Testis (tissue), 3 donors: ENCODE measurements around the gene STX19. TPM values are rescaled to one million over a fixed set of nuclear protein-coding genes. Genes with fewer than 3 reads are reported as not detected.
A peak's percentile ranks its signal among the peaks of the same experiment; 100 is the strongest.

Source experiments
- DNase-seq: peaks from one replicate; pipeline ENCODE4 v3.0.0-alpha.2; 2019
- H3K27ac ChIP-seq, 2 donors: fragments of 200-600 bp; sonication (generic); one replicate each; pipeline ENCODE4 v1.5.1; 2019
- H3K27me3 ChIP-seq: fragments of 200-600 bp; sonication (generic); one replicate; pipeline ENCODE4 v1.5.1; 2019
- H3K36me3 ChIP-seq: fragments of 200-600 bp; sonication (generic); one replicate; pipeline ENCODE4 v1.5.1; 2017; ENCODE audit warnings: low read depth; ENCODE audit errors: missing control alignments
- H3K4me1 ChIP-seq: fragments of 200-600 bp; sonication (generic); one replicate; pipeline ENCODE4 v1.5.1; 2019
- H3K4me3 ChIP-seq, 2 donors: fragments of 200-600 bp; sonication (generic); one replicate each; pipeline ENCODE4 v1.5.1; 2017 to 2019
- H3K9me3 ChIP-seq: fragments of 200-600 bp; sonication (generic); one replicate; pipeline ENCODE4 v1.5.1; 2017
- CTCF ChIP-seq, 3 experiments: fragments of 450-650 bp in 2 of 3; fragments of 200-600 bp in 1 of 3; sonication (generic) in 1 of 3; IDR thresholded peaks; one replicate each; pipeline ENCODE4 v1.5.1; 2016 to 2019; ENCODE audit warnings: antibody characterized with exemption in 3 of 3, mild to moderate bottlenecking in 2 of 3, moderate library complexity in 1 of 3
- POLR2A ChIP-seq: fragments of 450-650 bp; IDR thresholded peaks from one replicate; pipeline ENCODE4 v1.6.1; 2017; ENCODE audit warnings: antibody characterized with exemption, mild to moderate bottlenecking, moderate library complexity
- WGBS, 2 donors: methylation state at CpG; one replicate each; pipeline ENCODE4 v1.1.5; 2018; 5-methylcytosine and 5-hydroxymethylcytosine counted together
- intact Hi-C: fragments of 100-400 bp; cut with DNase I; formaldehyde crosslinking; loops from one replicate; pipeline ENCODE4 v1.15.1; 2023; ENCODE audit warnings: low total_unique reads
- polyA plus RNA-seq: library from polyadenylated mRNA; stranded (reverse); fragments of 350-450 nt; fragmentation: Illumina TruSeq; extraction: RNeasy Lipid Tissue Mini Kit (QIAGEN cat#74804); gene quantifications from one replicate; pipeline ENCODE4 v1.2.3, GENCODE V29; 2014; ENCODE audit warnings: low read depth, low replicate concordance; ENCODE audit not compliant: insufficient read depth
- total RNA-seq, 2 donors: library from RNA; depleted of rRNA; stranded (reverse); fragments of >200 nt; gene quantifications; one replicate each; pipeline ENCODE4 v1.2.3, GENCODE V29; 2016

Gene STX19
- total and polyA plus RNA-seq, 3 donors from 2014 or later = 0.29 TPM; not detected in 2

- no peaks in the 10 kb centered on the region for H3K36me3 ChIP-seq
- no peaks in the 10 kb centered on the region for H3K9me3 ChIP-seq
- TF ChIP-seq POLR2A (no peak), CTCF (IDR thresholded peaks at IDR 0.05) (no peak)
- intact Hi-C loops = loop anchor here (5.0 kb wide), 1 partner anchor 65 kb away; no protein-coding TSS in a partner anchor
- DNase-seq = no peak
- H3K27ac ChIP-seq = peak overlapping the region; percentile 38 to 55
- H3K4me3 ChIP-seq = no peak overlapping the region
- peaks cover 7% of the 10 kb centered on the region for H3K4me1 ChIP-seq
- no peaks in the 10 kb centered on the region for H3K27me3 ChIP-seq
- WGBS, 2 donors = 87 to 90% methylated on average over 3 of the region's 3 CpGs
These were observed 26.4 kb downstream of the STX19 start for GRCh38 chr3:94001827-94002495.

- intact Hi-C loops = loop anchor here (5.0 kb wide), 1 partner anchor 66 kb away; no protein-coding TSS in a partner anchor
- H3K27me3 ChIP-seq = no peaks in the 10 kb centered on the region
- DNase-seq = no peak
- no peak for TF ChIP-seq CTCF (IDR thresholded peaks at IDR 0.05)
- TF ChIP-seq POLR2A = no peak
- H3K27ac ChIP-seq = peak overlapping the region; percentile 38 to 55
- no peaks in the 10 kb centered on the region for H3K9me3 ChIP-seq
- peaks cover 7% of the 10 kb centered on the region for H3K4me1 ChIP-seq
- WGBS, 2 donors = 43 to 59% methylated on average over 1 of the region's 1 CpG
- no peaks in the 10 kb centered on the region for H3K36me3 ChIP-seq
- no peak overlapping the region for H3K4me3 ChIP-seq
These were observed 27.2 kb downstream of the STX19 start for GRCh38 chr3:94001191-94001590.

- intact Hi-C loops = no loop called here
- Histone ChIP-seq H3K27me3 (no peaks in the 10 kb centered on the region), H3K27ac (no peak overlapping the region), H3K36me3 (no peaks in the 10 kb centered on the region), H3K4me3 (no peak overlapping the region), H3K9me3 (no peaks in the 10 kb centered on the region), H3K4me1 (no peaks in the 10 kb centered on the region)
- no peak for DNase-seq
- WGBS, 2 donors = 84 to 86% methylated on average over 3 of the region's 3 CpGs
- TF ChIP-seq CTCF (IDR thresholded peaks at IDR 0.05) = no peak
- no peak for TF ChIP-seq POLR2A
These were observed 34.3 kb downstream of the STX19 start for GRCh38 chr3:93994056-93994455.

GRCh38 chr3:93992207-93992606, 36.2 kb downstream of the STX19 start:
- WGBS, 2 donors = 74 to 94% methylated on average over 3 of the region's 3 CpGs
- H3K9me3 ChIP-seq = no peaks in the 10 kb centered on the region
- no peaks in the 10 kb centered on the region for H3K4me1 ChIP-seq
- no peak overlapping the region for H3K4me3 ChIP-seq
- intact Hi-C loops = no loop called here
- no peak for TF ChIP-seq CTCF (IDR thresholded peaks at IDR 0.05)
- TF ChIP-seq POLR2A = no peak
- DNase-seq = no peak
- no peaks in the 10 kb centered on the region for H3K36me3 ChIP-seq
- no peaks in the 10 kb centered on the region for H3K27me3 ChIP-seq
- no peak overlapping the region for H3K27ac ChIP-seq

GRCh38 chr3:93991631-93992030, 36.8 kb downstream of the STX19 start:
- H3K9me3 ChIP-seq = no peaks in the 10 kb centered on the region
- intact Hi-C loops = no loop called here
- TF ChIP-seq CTCF (IDR thresholded peaks at IDR 0.05) (no peak), POLR2A (no peak)
- no peaks in the 10 kb centered on the region for H3K36me3 ChIP-seq
- no peaks in the 10 kb centered on the region for H3K27me3 ChIP-seq
- H3K4me3 ChIP-seq = no peak overlapping the region
- H3K27ac ChIP-seq = no peak overlapping the region
- no peak for DNase-seq
- H3K4me1 ChIP-seq = no peaks in the 10 kb centered on the region
- 83% methylated on average over 2 of the region's 2 CpGs for WGBS, 2 donors
